GM19324 (cell line): Measurements from ENCODE around the gene CC2D1A.
"Not testable (repeated sequence)": the region's sequence is repeated elsewhere in the genome, so short reads cannot be mapped to it uniquely, and the experiment has no call there.

Experiments
- ATAC-seq: cut with Tn5 transposase; IDR thresholded peaks from one replicate; pipeline ENCODE4 v1.9.1; 2021; ENCODE audit warnings: mild to moderate bottlenecking, moderate library complexity; ENCODE audit not compliant: unreplicated experiment, low FRiP score

The CC2D1A gene

DNA sequence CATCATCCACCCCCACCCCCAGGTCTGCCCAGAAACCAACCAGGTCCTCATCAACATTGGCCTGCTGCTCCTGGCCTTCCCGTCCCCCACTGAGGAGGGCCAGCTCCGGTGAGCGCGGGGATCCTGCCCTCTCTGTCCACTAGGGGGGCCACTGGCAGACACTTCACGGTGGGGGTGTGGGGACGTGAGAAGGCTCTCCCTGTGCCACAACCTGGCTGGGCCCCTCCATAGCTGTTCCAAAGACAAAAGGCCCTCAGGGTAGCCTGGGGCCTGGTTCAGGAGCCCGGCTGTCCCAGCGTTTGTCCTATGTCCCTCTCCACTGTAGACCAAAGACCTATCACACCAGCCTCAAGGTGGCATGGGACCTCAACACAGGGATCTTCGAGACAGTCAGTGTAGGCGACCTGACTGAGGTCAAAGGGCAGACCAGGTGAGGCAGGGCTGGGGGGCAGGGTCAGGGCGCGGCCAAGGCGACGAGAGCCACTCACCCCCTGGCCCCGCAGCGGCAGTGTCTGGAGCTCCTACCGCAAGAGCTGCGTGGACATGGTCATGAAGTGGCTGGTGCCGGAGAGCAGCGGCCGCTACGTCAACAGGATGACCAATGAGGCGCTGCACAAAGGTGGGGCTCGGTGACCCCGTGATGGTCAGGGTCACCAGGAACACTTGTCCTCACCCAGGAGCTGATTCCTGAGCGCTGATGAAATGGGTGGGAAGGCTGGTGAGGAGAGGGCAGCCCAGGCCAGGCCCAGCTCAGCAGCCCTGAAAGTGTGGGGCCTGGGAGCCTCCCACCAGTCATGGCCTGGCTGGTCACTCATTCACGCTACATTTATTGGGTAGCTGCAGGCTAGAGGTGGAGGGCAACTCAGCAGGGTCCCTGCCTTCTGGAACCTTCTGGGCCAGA is 54.2 kb downstream of the CC2D1A start:
- no peak for ATAC-seq

DNA sequence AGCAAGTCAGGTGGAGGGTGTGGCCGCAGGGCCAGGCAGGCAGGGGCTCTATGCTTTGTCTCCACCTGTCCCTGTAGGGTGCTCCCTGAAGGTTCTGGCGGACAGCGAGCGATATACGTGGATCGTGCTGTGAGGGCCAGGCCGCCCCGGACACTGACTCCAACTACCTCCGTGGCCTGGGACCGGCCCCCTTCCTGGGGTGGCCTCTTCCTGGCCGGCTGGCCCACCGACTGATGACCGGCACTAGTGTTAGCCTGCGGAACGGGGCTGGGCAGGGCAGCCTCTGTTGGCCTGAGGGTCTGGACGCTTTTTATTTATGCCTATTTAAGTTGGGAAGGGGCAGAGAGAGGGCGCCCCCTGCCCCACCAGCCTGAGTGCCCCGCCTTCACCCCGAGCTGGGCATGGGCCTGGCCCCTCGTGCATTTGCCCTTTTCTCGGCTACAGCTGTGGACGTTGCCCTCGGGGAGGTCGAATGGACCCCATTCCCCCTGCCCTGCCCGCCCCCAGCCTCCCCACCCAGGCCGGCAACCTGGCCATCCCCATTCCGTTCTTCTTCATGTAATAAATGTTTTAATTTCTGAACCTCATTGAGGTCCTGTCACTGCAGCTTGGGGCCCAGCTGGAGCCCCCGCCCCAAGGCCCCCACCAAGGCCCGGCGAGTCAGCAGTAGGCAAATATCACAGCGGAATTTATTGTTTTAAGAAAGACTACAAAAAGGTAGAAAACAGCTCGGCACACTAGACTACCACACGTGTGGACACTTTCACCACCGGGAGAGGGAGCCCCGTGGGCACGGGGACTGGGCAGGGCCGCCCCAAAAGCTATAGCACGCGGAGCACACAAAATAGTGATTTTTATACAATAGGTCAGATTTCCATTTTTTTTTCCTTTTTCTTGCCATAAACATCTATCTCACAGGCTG is 55.1 kb downstream of the CC2D1A start:
- no peak for ATAC-seq

DNA sequence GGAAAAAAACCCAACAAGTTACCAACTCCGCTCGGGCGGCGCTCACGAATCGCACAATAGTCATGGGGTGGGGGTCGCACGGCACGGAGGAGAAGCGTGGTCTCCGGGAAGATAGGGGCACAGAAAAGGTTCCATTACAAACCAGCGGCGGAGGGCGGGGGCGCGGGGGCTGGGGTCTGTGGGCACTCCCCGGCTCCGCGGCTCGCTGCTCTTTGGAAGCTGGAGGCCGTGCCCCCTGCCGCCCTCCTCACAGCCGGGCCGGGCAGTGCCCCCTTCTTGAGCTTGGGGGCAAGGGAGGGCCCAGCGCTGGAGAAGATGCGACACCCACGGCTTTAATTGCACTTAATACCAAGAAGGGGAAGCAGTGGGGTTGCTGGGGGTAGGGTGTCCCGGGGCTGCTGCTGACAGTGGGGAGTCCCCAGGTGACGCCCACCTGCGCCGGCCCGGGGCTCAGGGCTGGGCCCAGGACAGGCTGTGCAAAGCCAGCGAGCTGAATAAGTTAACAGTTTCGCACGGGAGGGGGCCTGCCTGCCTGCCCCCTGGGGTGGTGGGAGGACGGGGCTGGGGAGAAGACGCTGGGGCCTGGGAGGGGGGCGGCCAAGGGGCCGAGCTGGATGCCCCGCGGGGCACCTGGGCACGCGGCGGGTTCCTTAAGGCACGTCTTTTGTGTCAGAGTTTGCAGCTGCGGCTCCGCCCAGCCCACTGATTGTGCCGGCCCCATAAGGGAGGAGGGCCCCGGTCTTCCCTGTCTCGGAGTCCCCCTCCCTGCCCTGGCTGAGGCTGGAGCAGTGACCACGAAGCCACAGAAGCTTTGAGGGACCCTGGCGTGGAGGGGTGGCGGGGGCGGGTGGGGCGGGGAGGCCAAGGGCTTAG is 56.1 kb downstream of the CC2D1A start:
- no peak for ATAC-seq

DNA sequence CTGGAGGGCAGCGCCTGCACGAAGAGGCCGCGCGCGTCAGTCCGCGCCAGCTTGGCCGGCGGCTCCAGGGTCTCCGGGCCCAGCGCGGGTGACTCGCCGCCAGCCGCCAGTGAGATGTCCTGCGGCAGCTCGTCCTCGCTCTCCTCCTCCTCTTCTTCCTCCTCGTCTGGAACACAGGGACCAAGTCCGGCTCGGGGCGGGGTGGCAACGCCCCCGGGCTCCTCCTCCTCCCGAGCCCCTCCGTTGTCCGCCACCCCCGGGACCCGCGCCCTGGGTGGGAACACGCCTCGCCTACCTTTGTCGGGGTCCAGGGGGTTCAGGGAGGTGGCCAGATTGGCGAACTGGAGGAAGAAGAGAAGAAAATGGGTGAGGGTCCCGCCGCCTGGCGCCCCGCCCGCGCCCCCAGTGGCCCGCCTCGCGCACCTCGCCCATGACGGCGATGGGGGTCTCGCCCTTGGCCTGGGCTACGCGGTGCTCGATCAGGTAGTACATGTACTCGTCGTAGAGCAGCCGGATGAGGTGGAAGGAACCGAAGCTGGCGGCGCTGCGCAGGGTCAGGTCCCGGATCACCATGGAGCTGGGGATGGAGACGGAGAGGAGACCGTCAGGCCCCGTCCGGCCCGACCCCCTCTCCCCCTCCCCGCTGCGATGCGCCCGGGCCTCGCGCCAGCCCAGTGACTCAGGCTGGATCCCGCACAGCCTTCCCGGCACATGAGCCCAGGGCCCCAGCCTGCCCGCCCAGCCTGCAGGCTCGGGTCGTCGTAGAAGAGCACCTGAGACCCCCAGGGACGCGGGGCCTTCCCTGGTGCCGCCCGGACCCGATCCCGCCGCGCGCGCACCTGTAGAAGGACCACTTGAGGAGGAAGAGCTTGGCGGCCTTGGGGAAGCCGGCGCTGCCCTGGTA is 57.0 kb downstream of the CC2D1A start:
- no peak for ATAC-seq

DNA sequence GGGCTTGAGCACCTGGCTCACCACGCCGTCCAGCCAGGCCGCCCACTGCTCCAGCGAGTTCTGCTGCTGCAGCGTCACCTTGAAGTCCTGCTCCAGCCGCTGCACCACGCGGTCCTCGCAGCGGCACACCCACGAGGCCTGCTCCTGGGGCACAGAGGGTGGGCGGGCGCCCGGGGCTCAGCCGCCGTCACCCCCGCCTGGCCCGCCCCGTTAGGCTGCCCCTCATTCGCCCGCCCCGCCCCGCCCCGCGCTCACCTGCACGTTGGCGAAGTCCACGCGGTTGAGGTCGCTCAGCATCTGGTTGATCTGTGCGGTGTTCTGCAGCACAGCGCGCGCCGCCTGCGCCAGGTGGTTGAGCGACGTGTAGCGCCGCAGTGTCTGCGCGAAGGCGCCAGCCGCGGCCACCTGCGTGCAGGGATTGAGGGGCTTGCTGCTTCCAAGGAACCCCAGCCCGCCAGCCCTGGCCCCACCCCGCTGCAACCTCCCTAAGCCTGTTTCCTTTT is 57.7 kb downstream of the CC2D1A start:
- no peak for ATAC-seq

DNA sequence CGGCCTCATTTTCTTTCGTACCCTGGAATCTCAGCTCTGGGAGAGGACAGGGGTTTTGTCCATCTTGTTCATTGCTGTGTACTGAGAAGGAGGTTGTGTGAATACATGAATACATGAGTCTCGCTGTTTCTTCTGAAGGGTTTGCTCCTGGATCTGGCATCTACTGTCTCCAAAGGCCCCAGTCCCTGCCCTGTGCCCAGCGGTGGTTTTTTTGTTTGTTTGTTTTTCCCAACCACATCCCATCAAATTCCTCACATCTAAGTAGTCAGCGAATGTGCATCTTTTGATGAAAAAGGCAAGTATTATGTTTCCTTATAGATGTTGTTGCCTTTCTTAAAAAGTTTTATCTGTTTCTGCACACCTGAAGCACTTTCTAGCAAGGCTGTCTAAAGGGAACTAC is 58.8 kb downstream of the CC2D1A start:
- ATAC-seq, result no peak

DNA sequence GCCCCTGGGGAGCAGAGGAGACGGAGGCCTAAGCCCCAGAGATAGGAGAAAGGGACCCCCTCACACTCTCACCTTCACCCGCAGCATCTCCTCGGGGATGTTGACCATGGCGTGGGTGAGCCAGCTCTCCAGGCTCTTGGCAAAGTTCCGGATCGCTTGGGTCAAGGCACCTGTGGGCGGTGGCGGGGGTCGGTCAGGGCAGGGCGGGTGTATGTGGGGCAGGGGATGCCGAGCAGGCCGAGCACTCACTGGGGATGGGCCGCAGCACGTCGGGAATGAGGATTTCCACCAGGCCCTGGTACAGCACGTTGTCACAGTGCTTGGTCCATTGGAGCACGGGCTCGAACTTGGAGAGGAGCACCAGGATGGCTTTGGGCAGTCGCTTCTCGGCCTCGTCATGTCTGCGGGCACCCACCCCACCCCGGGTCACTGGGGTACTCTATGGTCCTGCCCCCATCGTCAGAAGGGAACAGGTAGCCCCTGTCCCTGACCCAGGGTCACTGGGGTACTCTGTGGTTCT is 59.4 kb downstream of the CC2D1A start:
- no peak for ATAC-seq

DNA sequence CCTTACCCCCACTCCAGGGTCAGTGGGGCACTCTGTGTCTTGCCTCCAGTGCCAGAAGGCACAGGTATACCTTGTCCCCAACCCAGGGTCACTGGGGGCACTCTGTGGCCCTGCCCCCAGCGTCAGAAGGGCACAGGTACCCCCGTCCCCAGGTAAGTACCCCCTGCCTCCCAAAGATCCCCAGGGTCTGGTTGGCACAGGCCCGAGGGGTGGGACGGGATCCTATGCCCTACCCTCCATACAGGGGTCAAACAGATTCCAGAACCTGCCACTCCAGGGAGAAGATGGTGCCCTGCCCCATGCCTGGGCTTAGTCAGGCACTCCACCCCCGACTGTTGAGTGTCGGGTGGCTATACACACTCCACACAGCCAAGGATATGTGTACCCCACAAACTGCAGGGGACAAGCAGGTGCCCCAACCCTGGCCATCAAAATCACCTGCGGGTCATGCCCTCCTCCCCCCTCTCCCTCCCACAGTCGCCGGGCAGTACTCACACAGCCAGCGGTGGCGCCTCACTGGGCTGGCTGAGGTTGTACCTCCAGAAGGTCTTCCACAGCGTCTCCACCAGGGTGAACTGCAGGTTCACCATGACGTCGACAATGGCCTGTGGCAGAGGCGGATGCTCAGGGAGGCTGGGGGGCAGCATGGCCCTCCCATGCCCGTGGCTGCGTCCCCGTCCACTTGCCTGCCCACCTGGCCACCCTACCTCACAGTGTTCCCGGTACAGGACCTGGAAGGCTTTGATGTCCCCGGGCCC is 60.1 kb downstream of the CC2D1A start:
- ATAC-seq, result no peak

DNA sequence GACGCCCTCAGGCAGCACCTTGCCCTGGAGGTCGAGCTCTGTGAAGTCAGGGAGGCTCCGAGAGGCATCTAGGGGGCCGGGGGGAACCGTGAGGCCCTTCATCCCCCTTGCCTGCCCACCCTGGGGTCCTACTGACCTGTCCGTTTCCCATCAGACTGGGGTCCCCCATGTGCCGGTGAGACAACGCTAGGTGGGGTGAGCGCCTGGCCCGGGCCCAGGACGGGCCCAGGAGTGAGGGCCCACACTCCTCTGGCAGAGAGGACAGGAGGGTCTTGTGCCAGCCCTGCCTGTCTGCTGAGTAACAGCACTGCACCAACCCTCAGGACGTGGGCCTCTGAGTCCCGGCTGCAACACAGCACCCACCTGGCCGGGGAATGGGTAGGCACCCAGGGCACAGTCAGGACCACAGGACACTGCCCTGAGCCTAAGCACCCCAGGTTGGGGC is 60.7 kb downstream of the CC2D1A start:
- no peak for ATAC-seq

DNA sequence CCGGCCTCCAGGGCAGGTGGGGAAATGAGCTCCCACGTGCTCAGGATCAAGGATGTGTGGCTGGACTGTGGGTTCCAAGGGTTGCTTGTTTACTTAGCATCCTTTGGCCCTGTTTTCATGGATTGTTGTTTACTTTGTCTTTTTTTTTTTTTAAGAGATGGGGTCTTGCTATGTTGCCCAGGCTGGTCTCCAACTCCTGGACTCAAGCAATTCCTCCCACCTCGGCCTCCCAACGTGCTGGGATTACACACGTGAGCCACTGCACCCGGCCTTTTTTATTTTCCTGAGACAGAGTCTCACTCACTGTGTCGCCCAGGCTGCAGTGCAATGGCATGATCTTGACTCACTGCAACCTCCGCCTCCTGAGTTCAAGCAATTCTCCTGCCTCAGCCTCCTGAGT is 61.2 kb downstream of the CC2D1A start:
- ATAC-seq, result not testable (repeated sequence)

DNA sequence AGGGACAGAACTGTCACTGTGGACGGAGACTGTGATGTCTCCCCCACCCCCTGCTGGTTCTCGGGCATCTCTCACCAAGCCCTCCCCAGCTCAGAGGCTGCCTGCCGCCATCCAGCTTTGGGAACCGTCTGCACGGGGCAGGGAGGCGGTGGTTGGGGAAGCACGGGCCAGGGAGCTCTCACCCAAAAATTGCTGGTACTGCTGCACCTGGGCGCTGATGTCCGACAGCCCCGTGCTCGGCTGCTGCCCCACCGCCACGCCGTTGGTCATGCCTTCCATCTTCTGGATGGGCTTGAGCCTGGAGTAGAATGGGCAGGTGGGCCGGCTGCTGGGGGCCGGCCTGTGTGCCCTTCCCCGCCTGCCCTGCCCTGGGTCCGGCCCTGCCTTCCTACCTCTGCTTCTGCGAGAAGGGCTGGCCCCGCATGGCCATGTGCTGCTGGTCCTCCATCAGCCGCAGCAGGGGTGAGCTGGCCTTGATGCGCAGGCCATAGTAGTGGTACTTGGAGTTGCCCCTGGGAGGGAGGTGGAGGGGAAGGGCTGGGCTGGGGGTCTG is 62.5 kb downstream of the CC2D1A start:
- ATAC-seq, result no peak

DNA sequence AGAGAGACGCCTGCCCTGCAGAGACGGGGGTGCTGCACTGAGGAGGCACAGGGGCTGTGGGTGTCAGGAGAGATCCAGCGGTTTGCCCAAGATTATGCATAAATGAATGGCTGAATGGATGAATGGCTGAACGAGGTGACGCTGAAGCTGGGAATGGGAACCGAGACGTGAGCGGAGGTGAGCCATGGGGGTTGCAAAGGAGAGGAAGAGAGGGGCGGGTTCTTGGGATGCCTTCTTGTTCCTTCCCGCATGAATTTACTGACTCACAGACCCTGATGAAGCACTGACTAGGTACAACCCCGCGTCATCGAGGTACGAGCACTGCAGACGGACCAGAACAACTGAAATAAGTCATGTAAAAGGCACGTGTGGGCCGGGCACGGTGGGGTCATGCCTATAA is 63.0 kb downstream of the CC2D1A start:
- no peak for ATAC-seq

DNA sequence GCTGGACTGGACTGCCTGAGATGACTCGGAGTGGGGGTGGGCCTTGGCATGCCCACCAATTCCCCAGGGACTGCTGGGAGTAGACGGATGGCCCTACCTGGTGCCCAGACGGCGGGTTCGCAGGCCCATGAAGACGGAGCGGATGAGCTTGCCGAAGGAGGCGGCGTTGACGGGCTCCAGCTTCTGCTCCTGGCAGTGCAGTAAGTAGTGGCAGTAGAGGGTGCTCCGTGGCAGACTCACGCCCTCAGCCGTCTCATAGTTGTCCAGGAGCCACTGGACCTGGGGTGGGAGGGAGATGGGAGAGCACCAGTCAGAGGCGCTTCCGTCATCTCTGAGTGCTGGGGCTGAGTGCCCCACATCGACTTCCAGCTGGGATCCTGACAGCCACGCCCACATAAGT is 63.9 kb downstream of the CC2D1A start:
- no peak for ATAC-seq

DNA sequence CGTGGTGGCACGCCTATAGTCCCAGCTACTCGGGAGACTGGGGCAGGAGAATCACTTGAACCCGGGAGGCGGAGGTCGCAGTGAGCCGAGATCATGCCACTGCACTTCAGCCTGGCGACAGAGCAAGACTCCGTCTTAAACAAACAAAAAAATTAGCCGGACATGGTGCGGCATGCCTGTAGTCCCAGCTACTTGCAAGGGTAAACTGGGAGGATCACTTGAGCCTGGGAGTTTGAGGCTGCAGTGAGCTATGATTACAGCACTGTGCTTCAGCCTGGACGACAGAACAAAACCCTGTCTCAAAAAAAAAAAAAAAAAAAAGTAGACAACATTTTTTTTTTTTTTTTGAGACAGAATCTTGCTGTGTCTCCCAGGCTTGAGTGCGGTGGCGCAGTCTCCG is 65.9 kb downstream of the CC2D1A start:
- not testable (repeated sequence) for ATAC-seq

DNA sequence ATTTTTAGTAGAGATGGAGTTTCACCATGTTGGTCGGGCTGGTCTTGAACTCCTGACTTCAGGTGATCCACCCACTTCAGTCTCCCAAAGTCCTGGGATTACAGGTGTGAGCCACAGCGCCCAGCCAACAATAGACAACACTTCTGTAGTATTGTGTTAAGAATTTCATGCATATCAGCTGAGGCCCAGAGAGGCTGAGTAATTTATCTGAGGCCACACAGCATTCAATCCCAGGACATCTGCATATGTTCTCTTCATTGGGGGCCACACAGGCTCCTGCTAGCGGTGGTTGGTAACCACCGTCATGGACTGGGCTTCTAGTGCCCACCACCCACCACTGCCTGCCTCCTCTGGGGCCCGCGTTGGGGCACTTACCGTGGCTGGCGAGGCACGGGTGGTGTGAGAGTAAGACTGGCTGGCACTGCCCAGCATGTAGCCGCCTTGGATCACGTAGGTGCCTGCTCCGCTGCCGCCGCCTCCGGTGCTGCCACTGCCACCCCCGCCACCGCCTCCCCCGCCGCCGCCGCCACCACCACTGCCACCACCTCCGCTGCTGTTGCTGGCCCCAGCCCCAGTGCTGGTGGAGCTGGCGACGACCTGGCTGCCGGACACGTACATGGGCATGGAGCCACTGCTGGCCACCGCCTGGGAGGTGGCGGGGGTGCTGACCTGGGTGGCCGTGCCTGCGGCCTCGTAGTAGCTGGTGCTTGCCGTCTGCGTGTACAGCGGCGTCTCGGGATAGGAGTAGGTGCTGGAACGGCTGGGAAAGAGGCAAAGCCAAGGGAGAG is 66.6 kb downstream of the CC2D1A start:
- ATAC-seq, result no peak

DNA sequence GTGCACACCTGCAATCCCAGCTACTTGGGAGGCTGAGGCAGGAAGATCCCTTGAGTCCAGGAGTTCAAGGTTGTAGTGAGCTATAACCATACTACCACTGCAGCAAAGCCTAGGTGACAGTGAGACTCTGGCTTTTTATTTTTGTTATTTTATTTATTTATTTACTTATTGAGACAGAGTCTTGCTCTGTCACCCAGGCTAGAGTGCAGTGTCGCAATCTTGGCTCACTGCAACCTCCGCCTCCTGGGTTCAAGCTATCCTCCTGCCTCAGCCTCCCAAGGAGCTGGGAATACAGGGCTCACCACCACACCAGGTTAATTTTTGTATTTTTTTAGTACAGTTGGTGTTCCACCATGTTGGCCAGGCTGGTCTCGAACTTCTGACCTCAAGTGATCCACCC is 67.5 kb downstream of the CC2D1A start:
- not testable (repeated sequence) for ATAC-seq

DNA sequence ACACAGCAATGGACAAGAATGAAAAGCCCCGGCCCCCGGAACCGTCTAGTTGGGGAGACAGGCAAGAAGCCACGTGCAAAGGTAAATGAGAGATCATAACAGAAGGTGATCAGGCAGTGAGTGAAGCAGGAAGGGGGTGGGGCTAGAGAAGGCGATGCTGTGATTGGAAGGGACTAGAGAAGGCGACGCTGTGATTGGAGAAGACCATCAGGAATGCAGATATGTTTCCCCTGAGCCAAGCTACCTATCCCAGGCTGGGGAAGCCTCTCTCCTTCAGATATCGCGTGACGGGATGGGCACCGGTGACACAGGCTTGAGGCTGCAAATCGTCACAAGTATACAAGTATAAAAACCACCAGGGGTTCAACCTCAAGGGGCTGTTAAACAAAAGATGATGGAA is 68.1 kb downstream of the CC2D1A start:
- ATAC-seq, result no peak
